ENCODE measurements around the gene SSR1. TPM values are rescaled to one million over a fixed set of nuclear protein-coding genes. Genes with fewer than 3 reads are reported as not detected.

SSR1 gene
- total RNA-seq, 1 experiment from 2014 or later = 318 TPM

DNA sequence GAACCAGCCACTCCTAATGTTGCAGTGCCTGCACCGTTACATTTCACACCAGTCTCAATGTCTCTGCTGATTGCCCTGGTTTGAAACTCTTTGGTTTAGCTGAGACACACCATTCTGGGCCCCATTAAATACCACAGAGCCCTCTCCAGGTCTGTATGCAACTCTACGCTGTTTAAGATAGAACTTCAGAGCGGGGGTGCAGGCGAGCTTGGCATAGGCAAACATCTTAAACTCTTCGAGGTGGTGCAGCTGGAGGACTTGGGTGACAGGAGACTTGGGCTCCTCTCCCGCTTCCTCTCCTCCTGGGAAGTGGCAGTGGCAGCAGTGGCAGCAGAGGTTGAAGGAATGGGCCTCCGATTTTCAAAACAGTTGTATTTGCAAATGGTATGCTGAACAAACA is 18.5 kb upstream of the SSR1 start:
- no TSS peak for BruUV-seq (replicated peaks)
- intact Hi-C loops (cut with micrococcal nuclease) = no loop called here
- TF ChIP-seq, protein P1, sequence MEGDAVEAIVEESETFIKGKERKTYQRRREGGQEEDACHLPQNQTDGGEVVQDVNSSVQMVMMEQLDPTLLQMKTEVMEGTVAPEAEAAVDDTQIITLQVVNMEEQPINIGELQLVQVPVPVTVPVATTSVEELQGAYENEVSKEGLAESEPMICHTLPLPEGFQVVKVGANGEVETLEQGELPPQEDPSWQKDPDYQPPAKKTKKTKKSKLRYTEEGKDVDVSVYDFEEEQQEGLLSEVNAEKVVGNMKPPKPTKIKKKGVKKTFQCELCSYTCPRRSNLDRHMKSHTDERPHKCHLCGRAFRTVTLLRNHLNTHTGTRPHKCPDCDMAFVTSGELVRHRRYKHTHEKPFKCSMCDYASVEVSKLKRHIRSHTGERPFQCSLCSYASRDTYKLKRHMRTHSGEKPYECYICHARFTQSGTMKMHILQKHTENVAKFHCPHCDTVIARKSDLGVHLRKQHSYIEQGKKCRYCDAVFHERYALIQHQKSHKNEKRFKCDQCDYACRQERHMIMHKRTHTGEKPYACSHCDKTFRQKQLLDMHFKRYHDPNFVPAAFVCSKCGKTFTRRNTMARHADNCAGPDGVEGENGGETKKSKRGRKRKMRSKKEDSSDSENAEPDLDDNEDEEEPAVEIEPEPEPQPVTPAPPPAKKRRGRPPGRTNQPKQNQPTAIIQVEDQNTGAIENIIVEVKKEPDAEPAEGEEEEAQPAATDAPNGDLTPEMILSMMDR (IDR thresholded peaks at IDR 0.05; ENCODE audit: unreplicated experiment) = no peak
- no peaks in the 10 kb centered on the region for H3K27me3 Mint-ChIP-seq (ENCODE audit: insufficient read depth, unreplicated experiment)
- no peaks in the 10 kb centered on the region for H3K4me1 Mint-ChIP-seq (ENCODE audit: insufficient read depth, unreplicated experiment)
- no peaks in the 10 kb centered on the region for H3K9me3 Mint-ChIP-seq (ENCODE audit: unreplicated experiment)
- H3K4me3 Mint-ChIP-seq (ENCODE audit: unreplicated experiment) = no peak overlapping the region
- ChIA-PET POLR2A (interaction anchor here (0.9 to 1.3 kb wide), 3 partner anchors 58 to 101 kb away, joined by 3 to 6 read pairs (median 3); partner anchors contain the start of genes CAGE1 and RIOK1), CTCF (interaction anchor here (0.6 kb wide), 1 partner anchor 17 kb away, joined by 3 read pairs; no protein-coding TSS in a partner anchor)
- DNase-seq (ENCODE audit: unreplicated experiment) = no peak
- H3K36me3 Mint-ChIP-seq (ENCODE audit: insufficient read depth, unreplicated experiment) = peaks cover 13% of the 10 kb centered on the region
- no peak overlapping the region for H3K27ac Mint-ChIP-seq (ENCODE audit: low read depth, unreplicated experiment)

DNA sequence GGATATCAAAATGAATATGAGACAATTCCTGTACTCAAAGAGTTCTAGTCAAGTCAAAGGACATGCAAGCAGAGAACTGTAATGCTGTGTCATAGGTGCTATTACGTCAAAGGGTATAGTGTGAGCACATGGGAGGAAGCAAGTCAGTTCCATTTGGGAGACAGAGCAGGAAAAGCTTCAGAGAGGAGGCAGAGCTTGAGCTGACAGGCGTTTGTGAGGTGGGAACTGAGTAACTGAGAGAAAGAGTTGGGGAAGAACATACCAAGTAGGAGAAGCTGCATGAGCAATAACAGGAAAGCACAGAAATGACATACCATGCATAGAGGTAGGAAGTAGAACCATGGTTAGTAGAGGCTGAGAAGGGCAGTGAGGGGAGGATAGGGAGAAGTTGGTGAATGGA is 15.2 kb upstream of the SSR1 start:
- no TSS peak for BruUV-seq (replicated peaks)
- no peaks in the 10 kb centered on the region for H3K4me1 Mint-ChIP-seq (ENCODE audit: insufficient read depth, unreplicated experiment)
- POLR2A ChIA-PET = interaction anchor here (0.9 to 2.1 kb wide), 2 partner anchors 13 to 62 kb away, joined by 4 read pairs; no protein-coding TSS in a partner anchor

DNA sequence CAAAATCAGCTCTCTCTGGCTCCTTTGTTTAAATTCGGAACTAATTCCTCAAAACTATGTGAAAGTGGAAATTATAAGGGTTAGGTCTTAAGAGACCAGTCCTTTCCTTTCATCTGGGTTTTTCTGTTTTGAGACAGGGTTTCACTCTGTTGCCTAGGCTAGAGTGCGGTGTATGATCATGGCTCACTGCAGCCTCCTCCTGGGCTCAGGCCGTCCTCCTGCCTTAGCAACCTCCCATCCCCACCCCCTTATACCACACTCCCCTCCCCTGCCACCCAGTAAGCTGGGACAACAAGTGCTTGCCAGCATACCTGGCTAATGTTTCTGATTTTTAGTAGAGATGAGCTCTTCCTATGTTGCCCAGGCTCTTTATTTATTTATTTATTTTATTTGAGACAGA is 12.8 kb upstream of the SSR1 start:
- H3K27ac Mint-ChIP-seq (ENCODE audit: low read depth, unreplicated experiment) = no peak overlapping the region
- POLR2A ChIA-PET = interaction anchor here (0.6 to 2.2 kb wide), 4 partner anchors 12 to 64 kb away, joined by 3 to 6 read pairs (median 4); partner anchors contain the start of genes CAGE1 and RIOK1

More for the DNA sequence above, 15.2 kb upstream of the SSR1 start:
- intact Hi-C loops (cut with micrococcal nuclease) = no loop called here
- no peak for DNase-seq (ENCODE audit: unreplicated experiment)
- CTCF ChIA-PET = interaction anchor here (0.5 to 0.6 kb wide), 3 partner anchors 13 to 240 kb away, joined by 3 read pairs; no protein-coding TSS in a partner anchor
- Mint-ChIP-seq H3K27me3 (ENCODE audit: insufficient read depth, unreplicated experiment) (no peaks in the 10 kb centered on the region), H3K9me3 (ENCODE audit: unreplicated experiment) (peaks cover 8% of the 10 kb centered on the region), H3K36me3 (ENCODE audit: insufficient read depth, unreplicated experiment) (peaks cover 13% of the 10 kb centered on the region), H3K4me3 (ENCODE audit: unreplicated experiment) (no peak overlapping the region), H3K27ac (ENCODE audit: low read depth, unreplicated experiment) (no peak overlapping the region)
- TF ChIP-seq, protein P1 (IDR thresholded peaks at IDR 0.05; ENCODE audit: unreplicated experiment) = no peak

DNA sequence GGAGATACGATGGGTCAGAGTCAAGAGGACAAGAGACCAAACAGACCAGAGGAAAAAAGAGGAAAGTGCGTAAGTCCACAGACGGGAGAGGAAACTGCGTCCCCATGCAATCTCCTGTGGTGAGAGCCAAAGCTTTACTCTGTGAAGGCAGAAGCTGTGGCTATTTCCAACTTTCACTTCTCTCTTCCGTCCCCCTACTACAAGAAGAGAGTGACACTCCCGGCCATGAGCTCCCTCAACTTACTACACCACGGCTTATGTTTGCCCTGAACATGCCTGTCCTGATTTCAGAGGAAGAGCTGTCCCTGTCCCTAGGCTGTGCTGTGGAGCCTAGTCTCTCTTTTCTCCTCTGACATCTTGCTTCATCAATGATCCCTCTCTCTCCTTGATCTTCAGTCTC is 11.5 kb upstream of the SSR1 start:
- peaks cover 6% of the 10 kb centered on the region for H3K4me1 Mint-ChIP-seq (ENCODE audit: insufficient read depth, unreplicated experiment)
- no peak overlapping the region for H3K27ac Mint-ChIP-seq (ENCODE audit: low read depth, unreplicated experiment)
- no peak for DNase-seq (ENCODE audit: unreplicated experiment)
- intact Hi-C loops (cut with micrococcal nuclease) = no loop called here
- H3K36me3 Mint-ChIP-seq (ENCODE audit: insufficient read depth, unreplicated experiment) = peaks cover 13% of the 10 kb centered on the region
- no TSS peak for BruUV-seq (replicated peaks)
- TF ChIP-seq, protein P1 (IDR thresholded peaks at IDR 0.05; ENCODE audit: unreplicated experiment) = no peak
- POLR2A ChIA-PET = interaction anchor here (1.4 to 2.2 kb wide), 3 partner anchors 11 to 65 kb away, joined by 4 to 6 read pairs (median 5); partner anchors contain the start of genes CAGE1, RIOK1 and SSR1
- no peaks in the 10 kb centered on the region for H3K27me3 Mint-ChIP-seq (ENCODE audit: insufficient read depth, unreplicated experiment)
- H3K4me3 Mint-ChIP-seq (ENCODE audit: unreplicated experiment) = no peak overlapping the region
- CTCF ChIA-PET = interaction anchor here (1.4 to 1.6 kb wide), 2 partner anchors 49 to 66 kb away, joined by 3 to 7 read pairs; no protein-coding TSS in a partner anchor
- H3K9me3 Mint-ChIP-seq (ENCODE audit: unreplicated experiment) = peaks cover 8% of the 10 kb centered on the region

More for the DNA sequence above, 12.8 kb upstream of the SSR1 start:
- H3K4me1 Mint-ChIP-seq (ENCODE audit: insufficient read depth, unreplicated experiment) = peaks cover 6% of the 10 kb centered on the region
- no TSS peak for BruUV-seq (replicated peaks)
- no peak overlapping the region for H3K4me3 Mint-ChIP-seq (ENCODE audit: unreplicated experiment)
- TF ChIP-seq, protein P1 (IDR thresholded peaks at IDR 0.05; ENCODE audit: unreplicated experiment) = no peak
- CTCF ChIA-PET = no interaction called here
- peaks cover 13% of the 10 kb centered on the region for H3K36me3 Mint-ChIP-seq (ENCODE audit: insufficient read depth, unreplicated experiment)
- H3K9me3 Mint-ChIP-seq (ENCODE audit: unreplicated experiment) = peaks cover 8% of the 10 kb centered on the region
- H3K27me3 Mint-ChIP-seq (ENCODE audit: insufficient read depth, unreplicated experiment) = no peaks in the 10 kb centered on the region
- DNase-seq (ENCODE audit: unreplicated experiment) = no peak
- intact Hi-C loops (cut with micrococcal nuclease) = no loop called here

Measured in MCF 10A (cell line).